NCI-H2081 treated with DMSO at 0.1 percent for 48 hours (cell line): ENCODE results near the gene ELF4.
"Not testable (repeated sequence)": the region's sequence is repeated elsewhere in the genome, so short reads cannot be mapped to it uniquely, and the experiment has no call there.

Experiments
- DNase-seq: peaks from one replicate; lab custom pipeline; 2025; lab: John Stamatoyannopoulos, UW

ELF4 gene

DNA sequence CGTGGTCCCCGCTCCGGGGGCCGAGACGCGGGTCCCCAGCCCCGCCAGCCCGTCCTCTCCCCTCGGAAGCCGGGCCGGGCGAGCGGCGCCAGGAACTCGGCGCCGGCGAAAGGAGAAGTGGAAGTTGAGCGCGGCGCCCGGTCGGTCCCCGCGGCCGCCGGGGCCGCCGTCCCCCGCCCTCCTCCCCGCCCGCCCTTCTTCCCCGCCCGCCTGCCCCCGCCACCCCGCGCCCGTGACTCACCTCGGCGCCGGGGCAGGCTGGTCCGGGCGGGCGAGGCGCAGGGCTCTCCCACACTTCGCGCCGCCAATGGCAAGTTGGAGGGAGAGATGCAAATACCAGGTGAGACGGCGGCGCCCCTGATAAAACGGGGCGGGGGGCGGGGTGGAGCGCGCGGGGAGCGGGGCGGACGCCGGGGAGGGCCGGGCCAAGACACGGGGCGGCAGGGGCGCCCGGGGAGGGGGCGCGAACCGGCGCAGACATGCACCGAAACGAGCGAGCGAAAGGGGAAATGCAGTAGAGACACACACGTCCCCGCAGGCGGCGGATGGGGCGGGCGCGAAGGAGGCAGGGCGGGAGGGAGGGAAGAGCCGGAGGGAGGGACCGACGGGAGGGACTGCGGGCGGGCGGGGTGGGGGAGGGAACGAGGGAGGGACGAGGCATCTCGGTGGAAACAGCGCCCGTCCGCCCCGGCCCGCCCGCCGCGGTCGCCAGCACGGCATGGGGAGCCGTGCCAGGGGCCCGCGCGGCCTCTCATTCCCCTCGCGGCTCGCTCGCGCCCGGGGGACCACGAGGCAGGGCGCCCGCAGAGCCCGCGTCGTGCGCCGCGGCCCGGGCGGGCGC lies at the start of gene ELF4:
ELF4 (minus strand) TSS at position 119 of the 841 bp plus-strand sequence. CDS start 29,167 bp downstream, outside the sequence.
- DNase-seq: no peak

DNA sequence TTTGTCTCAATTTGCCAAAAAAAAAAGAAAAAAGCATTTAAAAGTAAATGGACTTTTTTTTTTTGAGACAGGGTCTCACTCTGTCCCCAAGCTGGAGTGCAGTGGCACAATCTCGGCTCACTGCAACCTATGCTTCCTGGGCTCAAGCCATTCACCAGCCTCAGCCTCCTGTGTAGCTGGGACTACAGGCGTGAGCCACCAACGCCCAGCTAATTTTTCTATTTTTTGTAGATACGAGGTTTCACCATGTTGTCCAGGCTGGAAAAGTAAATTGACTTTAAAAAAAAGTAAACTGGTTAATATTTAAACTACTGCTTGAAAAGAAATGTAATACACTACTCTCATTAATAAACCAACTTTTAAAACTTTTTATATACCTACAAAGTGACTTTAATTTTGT lies 49.5 kb upstream of the ELF4 start:
- no peak for DNase-seq

DNA sequence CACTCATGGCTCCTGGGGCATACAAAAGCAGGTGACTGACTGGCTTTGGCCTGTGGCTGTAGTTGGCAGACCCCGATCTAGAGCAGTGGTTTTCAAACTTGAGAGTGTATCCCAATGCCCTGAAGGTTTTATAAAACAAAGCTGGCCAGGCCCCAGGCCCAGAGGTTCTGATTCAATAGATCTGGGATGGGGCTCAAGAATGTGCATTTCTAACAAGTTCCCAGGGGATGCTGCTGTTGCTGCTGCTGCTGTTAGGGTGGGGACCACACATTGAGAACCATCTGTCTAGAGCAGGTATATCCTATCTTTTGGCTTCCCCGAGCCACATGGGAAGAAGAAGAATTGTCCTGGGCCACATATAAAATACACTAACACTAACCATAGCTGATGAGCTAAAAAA lies 48.0 kb upstream of the ELF4 start:
- no peak for DNase-seq

DNA sequence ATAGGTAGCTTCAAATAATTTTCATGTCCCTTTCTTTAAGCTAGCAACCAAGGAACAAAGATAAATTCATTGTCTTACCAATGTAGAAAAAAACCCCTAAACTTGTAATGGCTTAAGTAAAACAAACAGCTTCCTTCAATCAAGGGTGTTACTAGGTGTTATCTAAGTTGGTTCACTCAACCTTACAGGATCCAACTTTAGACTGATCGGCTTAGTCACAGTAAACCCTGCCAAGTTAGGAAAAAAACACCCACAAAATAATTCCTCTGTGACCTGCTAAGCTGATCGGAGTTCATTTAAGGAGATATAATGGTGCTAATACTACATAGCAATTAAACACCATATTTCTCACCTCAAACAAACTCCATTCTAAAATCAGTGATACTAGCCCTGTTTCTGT lies 45.3 kb upstream of the ELF4 start:
- no peak for DNase-seq

DNA sequence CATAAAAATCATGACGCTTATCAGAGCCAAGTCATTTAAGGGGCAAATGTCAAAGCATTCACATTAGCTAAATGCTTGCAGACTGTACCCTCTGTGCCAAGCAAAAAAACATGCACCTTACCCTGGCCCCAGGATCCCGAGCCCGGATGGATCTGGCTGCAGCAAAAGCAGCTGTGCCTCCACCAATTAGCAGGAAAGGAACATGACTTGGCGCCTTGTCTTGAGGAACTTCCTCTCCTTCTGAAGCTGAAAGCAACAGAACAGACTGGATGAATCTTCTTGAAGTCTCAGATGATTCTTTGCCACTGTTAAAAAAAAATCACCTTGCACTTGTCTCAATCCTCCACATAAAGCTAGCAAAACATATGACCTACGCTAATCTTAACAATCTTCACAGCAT lies 37.3 kb upstream of the ELF4 start:
- no peak for DNase-seq

DNA sequence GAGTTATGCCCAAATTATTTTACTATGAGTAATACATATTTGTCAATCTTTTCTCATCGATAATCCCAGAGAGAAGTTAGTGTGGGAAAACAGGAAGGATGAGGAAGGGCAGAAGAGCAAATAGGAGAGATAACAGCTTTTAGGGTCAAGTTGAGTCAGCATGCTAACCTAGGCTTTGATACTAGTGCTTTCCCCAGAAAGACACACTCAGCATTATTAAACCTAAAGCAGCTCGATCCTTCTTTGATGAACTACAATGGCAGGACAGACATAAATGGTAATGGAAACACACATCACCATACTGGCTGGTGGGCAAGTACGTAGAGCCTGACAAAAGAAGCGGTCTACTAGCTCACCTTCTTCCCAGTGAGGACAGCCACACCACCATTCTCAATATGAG lies 34.8 kb upstream of the ELF4 start:
- DNase-seq: no peak

DNA sequence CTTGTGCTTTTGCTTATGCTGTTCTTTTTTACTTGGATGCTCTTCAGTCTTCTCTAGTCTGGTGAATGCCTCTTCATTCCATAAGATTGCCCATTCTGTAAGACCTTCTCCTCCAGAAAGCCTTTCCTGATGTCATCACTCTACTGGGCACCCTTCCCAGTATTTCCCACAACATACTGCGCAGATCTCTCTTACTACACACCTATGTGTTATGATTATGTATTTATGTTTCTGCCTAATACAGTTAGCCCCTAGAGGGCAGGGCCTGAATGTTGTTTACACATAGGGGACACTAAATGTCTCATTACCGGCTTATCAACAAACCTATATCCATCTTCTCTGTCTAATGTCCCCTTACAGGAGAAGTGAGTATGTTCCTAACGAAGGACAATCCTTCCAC lies 34.2 kb upstream of the ELF4 start:
- DNase-seq: no peak

DNA sequence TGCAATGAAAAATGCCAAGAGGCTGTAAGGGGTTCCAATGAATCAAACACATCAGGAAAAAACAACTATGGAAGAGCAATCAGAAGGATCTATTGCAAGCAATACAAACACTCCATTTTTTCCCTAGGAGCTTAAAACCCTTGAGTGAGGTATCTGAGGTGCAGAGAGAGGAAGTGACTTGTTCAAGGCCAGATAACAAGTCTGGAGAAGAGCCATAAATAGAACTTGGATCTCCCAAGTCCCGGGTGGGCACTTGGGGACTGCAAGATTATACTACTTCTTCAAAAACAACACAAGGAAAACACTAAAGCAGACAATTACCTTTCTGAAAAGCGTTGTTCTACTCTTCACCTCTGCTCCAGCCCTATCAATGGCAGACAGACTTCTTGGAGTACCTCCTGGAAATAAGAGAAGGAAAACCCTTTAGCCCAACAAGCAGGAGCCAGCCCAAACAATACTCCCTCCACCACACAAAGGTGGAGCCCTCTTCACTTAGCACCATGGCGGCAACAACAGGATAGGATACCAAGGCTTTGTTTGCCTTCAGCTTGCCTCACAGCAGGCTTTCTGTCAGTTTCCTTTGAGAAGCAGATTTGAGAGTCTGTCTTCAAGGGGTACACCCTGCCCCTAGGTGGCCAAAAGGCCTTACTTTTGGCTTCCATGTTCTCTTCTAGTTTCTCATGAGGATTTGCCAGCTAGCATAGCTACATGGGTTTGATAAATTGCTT lies 29.3 kb upstream of the ELF4 start:
- DNase-seq: no peak

DNA sequence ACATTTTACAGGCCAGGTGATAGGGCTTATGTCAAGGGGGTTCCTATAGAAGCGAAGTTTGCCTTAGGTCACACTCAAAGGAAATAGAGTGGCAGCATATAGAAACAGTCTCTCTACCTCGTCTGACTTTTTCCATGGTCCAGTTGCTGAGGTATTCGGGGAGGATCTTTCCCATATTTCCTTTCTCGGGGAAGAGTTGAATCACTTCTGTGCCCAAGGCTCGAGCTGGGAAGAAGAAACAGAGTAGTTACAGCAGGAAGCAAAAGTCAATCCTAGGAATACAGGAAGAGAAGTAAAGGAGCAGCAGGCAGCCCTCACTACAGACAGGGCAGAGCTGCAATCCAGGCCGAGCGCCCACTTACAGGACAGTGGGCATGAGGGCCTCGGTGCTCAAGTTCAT lies 26.7 kb upstream of the ELF4 start:
- DNase-seq: no peak

DNA sequence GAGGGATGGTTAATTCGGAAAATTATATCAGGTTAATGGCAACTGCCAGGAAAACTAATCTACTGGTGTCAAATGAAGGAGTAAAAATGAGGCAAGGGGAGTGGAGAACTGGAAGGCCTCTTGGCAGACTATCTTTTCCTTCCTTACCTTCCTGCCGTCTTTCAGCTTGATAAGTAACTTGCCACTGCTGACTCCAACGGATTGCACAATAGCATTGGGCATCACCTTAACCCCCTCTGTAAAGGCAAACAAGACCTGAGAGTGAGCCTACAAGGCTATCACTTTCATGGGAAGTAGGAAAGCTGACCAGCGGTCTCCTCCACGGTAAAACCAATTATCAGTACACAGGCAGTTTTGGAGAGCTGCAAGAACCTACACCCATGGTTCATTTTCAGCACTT lies 26.2 kb upstream of the ELF4 start:
- DNase-seq: no peak

DNA sequence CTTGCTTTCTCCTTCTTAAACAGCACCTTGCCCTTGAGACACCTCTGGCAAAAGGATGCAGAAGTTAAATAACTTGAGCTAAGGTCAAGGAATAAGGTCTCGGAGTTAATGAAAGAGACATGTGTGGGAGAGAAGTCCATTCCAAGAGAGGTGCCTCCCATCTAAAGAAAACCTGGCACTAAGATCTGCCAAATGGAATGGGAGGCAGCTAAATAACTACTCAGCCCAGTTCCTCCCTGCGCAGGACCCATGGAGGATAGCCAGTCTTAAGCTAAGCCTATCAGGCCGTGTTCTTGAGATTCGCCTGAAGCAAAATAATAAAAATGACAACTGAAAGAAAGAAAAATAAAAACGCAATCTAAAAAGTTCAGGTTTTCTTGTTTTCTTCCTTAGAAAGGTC lies 20.7 kb upstream of the ELF4 start:
- DNase-seq: no peak

DNA sequence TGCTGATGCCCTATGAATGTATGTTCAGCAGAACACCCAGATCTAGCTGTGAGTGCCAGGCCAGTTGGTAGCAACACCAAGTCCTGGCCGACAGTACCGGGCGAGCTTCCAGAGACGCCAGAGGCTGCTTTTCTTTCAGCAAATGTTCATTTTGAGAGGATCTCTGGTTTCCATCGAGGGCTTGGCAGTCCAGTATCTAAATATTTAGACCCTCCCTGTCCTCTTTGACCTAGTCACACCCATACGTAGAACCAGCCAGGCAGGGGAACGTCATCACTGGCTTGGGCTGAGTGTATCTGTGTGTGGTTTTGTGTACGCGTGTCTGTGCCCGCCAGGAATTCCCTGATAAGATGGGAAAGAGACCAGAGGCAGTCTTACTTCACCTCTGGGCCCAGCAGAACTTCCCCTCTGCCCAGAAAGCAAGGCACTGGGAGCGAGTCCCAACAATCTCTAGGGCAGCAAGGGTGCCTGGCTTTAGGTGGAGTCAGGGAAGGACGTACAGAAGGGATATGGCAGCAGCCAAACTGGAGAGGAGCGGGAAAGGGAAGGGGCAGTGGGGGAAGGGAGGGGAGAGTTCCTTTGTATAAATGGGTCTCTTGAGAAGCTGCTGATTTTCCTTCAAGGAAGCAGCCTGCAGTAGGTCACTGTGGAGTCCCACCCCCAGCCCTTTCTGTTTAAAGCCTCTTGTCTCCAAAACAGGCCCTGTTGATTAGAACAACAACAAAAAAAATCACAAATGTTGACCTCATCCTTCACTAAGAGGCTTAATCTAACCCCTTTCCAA lies 15.0 kb upstream of the ELF4 start:
- DNase-seq: no peak

DNA sequence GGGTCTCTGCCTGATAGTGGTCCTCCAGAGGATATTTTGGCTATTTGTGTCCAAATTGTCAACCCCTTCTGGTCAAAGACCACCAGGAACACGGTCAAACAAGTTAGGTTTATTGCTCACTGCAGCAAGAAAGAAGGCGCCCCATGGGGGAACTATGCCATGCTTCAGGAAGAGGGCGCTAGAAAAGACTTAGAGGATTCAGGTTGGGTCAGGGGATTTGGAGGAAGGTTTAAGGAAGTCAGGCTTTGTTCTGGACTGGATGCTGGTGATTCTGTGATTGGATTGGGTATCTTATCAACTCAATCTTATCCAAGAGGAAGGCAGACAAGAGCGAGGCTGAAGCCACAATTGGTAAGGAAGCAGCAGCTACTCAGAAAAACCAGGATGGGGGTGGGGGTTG lies 14.3 kb upstream of the ELF4 start:
- DNase-seq: no peak

DNA sequence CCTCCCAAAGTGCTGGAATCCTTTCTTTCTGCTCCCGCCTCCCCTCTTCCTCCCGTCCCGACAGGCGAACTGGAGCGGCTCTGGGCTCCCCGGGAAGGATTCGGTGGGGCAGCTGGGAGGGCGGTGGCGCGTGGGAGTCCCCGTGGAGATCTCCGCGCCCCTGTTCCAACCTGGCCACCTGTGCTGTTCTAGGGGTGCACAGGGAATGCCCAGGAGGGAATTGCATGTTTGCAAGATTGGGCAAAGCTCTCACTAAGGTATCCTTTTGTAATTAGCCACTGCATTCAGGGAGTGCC lies 11.2 kb upstream of the ELF4 start:
- DNase-seq: no peak

DNA sequence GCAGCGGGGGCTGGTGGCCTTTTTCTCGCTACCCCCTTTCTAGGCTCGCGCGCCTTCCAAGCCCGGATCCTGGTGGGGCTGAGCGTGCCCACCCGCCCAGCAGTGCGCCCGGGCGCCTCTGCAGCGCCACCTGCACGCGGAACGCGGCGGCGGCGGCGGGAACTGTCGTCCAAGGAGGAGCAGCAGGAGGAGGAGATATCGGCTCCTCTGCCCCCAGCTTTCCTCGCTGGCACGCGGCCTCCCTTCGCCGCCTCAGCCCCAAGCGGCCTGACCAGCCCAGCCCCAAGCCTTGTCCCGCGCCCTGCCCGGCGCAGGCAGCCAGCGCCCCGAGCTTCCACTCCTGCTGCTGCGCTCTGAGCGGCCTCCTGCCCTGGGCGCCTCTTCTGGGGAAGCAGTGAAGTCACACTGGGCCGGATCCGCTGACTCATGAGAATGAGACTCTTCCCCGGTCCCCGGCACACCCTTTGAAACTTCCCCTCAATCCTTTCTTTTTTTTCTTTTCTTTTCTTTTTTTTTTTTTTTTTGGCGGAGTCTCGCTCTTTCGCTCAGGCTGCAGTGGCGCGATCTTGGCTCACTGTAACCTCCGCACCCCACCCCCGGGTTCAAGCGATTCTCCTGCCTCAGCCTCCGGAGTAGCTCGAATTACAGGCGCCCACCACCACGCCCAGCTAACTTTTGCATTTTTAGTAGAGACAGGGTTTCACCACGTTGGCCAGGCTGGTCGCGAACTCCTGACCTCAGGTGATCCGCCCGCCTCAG lies 10.6 kb upstream of the ELF4 start:
- no peak for DNase-seq

DNA sequence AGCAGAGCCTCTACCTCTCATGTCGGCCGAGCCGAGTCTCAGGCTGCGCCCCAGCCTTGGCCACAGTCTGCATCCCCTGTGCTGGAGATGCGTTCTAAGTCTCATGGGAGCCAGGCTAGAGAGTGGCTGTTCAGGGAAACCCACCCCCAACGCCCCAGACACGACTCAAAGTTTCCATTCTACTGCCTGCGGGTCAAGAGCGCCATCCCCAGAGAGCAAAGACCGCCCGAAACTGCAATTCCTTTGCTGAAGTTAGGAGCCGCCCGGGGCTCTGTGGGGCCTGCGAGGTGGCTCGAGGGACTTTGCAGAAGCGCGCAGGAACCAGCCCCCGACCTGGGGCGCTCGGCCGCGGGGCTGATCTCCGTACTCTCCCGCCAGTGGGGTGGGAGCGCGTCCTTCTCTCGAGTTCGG lies 10.0 kb upstream of the ELF4 start:
- no peak for DNase-seq

DNA sequence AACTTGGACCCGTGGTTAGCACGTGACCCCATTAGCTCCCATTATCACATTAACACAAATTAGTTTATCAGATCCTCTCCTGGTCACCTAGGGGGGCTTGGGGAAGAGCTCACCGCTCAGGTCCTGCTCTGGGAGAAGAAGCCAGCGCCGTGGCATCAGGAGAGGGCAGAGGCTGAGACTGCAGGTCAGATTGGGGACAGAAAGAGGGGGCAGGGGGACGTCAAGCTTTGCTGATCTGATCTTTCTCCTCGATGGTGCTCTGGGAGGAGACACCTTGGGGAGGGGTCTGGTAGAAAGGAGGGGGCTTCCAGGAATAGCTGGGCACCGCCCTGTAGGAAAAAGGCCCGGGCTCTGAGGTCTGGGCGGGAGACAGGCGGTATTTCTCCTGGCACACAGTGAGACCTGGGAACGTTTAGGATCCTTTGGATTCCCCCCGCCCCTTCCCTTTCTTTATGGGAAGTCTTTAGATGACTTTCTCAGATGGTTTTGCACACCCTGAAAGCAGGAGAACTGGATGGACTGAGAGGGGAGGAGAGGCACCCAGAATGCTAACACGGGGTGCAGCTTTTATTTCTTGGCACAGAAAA lies 9.1 kb upstream of the ELF4 start:
- DNase-seq: no peak

DNA sequence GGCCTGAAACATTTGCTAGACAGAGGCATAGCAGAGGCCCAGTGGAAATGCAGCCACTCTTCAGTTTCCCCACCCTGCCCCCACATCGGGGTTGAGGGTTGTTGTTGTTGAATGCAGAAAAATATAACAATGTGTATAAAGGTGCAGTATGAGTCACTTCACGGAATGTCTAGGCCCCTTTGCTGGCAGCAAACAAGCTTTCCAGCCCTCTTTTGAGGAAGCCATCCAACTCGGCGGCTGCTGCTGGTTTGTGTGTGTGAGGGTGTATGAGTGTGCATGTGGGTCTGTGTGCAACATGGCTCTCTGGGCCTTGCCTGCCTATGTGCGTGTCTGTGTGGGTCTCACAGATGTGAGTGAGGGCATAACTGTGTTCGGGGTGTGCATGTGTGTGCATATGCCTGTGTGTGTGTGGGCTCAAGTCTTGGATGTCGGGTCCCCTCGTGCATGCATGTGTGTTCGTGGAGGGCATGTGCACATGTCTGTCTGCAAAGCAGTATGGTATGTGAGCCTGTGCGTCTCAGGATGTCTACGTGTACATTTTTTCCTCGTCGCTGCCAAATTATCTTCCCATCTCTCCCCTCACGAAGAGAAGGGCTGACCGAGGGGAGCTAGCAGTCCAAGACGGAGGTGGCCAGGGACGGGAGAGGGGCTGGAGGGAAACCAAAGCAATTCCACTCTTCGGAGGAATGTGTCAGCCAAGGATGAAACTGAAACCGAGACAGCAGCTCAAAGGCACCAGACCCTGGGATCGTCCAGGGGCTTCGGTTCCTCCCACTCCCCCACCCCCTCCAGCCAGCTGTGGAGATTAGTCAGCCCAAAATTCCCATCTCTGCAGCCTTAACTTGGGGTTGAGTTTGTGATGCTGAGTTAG lies 8.4 kb upstream of the ELF4 start:
- DNase-seq: no peak

DNA sequence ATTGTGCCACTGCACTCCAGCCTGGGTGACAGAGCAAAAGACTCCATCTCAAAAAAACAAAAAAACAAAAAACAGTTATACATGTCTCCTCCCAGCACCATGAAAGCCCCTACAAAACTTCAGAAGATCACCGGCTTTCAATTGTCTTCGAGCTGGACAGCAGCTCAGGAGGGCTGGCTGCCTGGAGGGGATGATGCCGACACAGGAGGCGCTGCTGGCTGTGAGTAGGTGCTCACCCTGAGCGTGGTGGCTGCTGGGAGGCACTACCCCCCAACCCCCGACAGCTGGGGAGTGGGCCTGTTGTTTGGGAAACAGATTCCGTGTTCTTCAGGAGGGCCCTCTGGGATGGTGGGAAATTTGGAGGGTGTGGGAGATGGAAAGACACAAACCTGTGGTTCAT lies 6.9 kb upstream of the ELF4 start:
- DNase-seq: no peak

DNA sequence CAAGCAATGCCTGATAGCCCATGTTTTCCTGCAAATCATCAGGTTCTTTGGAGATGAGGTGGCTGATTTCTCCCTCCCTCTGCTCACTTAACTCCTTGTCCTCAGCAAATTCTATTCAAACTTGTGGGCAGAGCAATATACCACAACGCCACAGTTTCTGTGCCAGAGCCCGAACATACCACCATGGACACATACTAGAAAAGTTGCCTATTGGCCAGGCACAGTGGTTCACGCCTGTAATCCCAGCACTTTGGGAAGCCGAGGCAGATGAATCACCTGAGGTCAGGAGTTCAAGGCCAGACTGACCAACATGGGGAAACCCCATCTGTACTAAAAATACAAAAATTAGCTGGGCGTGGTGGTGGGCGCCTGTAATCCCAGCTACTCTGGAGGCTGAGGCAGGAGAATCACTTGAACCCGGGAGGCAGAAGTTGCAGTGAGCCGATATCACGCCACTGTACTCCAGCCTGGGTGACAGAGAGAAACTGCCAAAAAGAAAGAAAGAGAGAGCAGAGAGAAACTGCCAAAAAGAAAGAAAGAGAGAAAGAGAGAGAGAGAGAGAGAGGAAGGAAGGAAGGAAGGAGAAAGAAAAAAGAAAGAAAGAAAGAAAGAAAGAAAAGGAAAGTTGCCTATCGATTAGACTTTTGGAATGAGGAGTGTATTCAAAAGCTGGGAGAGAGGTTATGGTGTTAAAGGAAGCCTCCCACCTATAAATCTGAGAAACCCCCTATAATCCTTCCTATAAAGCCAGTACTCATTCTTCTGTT lies 5.0 kb upstream of the ELF4 start:
- not testable (repeated sequence) for DNase-seq
